HL-60 (cell line): ENCODE measurements around the gene CBLB.

Experiments used
- DNase-seq, 2 experiments: peaks; one replicate each; pipeline ENCODE4 v3.0.0-alpha.2; 2010 to 2020; ENCODE audit warnings: low read depth in 1 of 2, low spot score in 1 of 2
- H3K27ac ChIP-seq: fragments of 250-450 bp; sonication (Bioruptor Pico); replicated peaks from 2 replicates; pipeline ENCODE4 v1.5.1; 2020; ENCODE audit warnings: mild to moderate bottlenecking, moderate library complexity
- H3K27me3 ChIP-seq: fragments of 250-450 bp; sonication (Bioruptor Pico); 2 replicates; pipeline ENCODE4 v1.5.1; 2021; ENCODE audit warnings: mild to moderate bottlenecking, moderate library complexity; ENCODE audit not compliant: insufficient read depth, poor library complexity, severe bottlenecking
- H3K4me3 ChIP-seq: replicated peaks from 2 replicates; pipeline ENCODE4 v1.5.1; 2011; ENCODE audit warnings: mild to moderate bottlenecking, control low read depth, low read length; ENCODE audit not compliant: insufficient read depth
- CTCF ChIP-seq: IDR thresholded peaks from one replicate; pipeline ENCODE4 v1.5.1; 2011; ENCODE audit warnings: low read length, control low read depth, inconsistent platforms; ENCODE audit not compliant: insufficient read depth
- GABPA ChIP-seq: IDR thresholded peaks from 2 replicates; pipeline ENCODE4 v1.6.1; 2012; ENCODE audit warnings: low read depth
- POLR2AphosphoS5 ChIP-seq: IDR thresholded peaks from 2 replicates; pipeline ENCODE4 v1.6.1; 2012; ENCODE audit warnings: low read depth
- REST ChIP-seq: IDR thresholded peaks from 2 replicates; pipeline ENCODE4 v1.6.1; 2012; ENCODE audit warnings: low read depth; ENCODE audit not compliant: insufficient replicate concordance
- SPI1 ChIP-seq: IDR thresholded peaks from 2 replicates; pipeline ENCODE4 v1.6.1; 2012; ENCODE audit warnings: low read depth, mild to moderate bottlenecking, borderline replicate concordance
- long read RNA-seq: library from polyadenylated mRNA; unstranded; transcript quantifications from one replicate; pipeline ENCODE4 v2.0.0, GENCODE V29; 2020

CBLB gene
- long read RNA-seq, full-length matches to known transcripts: 4 of 16 reads
- long read RNA-seq, partial matches to known transcripts: 1 of 16 reads
- long read RNA-seq, other reads (novel, unspliced or antisense): 11 of 16 reads

GRCh38 chr3:105868742-105869530 lies at the start of gene CBLB:
CBLB (minus strand) TSS chr3:105869012; CDS start chr3:105867577, 1,435 bp downstream.
- TF ChIP-seq GABPA: peak; percentile 67
- TF ChIP-seq CTCF: no peak
- TF ChIP-seq REST: no peak
- TF ChIP-seq POLR2AphosphoS5: 0 out of 2 replicates have a peak, but pooled peaks have one; percentile 25
- TF ChIP-seq SPI1: peak; percentile 18; the same call in 1 of the 2 replicates
- DNase-seq: peak; percentile 68 to 91
- Histone ChIP-seq H3K27ac (peak within 1 kb of the TSS; percentile 69), H3K27me3 (no peaks in the 10 kb centered on the region), H3K4me3 (peak within 1 kb of the TSS; percentile 99)

- Histone ChIP-seq H3K4me3 (no peak overlapping the region), H3K27ac (no peak overlapping the region), H3K27me3 (no peaks in the 10 kb centered on the region)
- TF ChIP-seq SPI1 (no peak), GABPA (no peak), POLR2AphosphoS5 (no peak), REST (no peak), CTCF (no peak)
- no peak for DNase-seq
Measured at GRCh38 chr3:105916767-105917166, 48.0 kb upstream of the CBLB start.

- DNase-seq: no peak
- no peak overlapping the region for H3K27ac ChIP-seq
- TF ChIP-seq CTCF (no peak), SPI1 (no peak), GABPA (no peak), POLR2AphosphoS5 (no peak), REST (no peak)
Measured at GRCh38 chr3:105915524-105915923, 46.7 kb upstream of the CBLB start.

More at GRCh38 chr3:105915524-105915923, 46.7 kb upstream of the CBLB start:
- no peak overlapping the region for H3K4me3 ChIP-seq
- H3K27me3 ChIP-seq: no peaks in the 10 kb centered on the region
